SK-N-SH treated with all-trans-retinoic acid at 6 μM for 48 hours (cell line): ENCODE results near the gene MEIS2.

ENCODE experiments used
- ATAC-seq: fragments of 200-7000 bp; cut with Tn5 transposase; 3 replicates; pipeline ENCODE4 v1.9.1; 2020; ENCODE audit warnings: mild to moderate bottlenecking, moderate library complexity
- ARNTL ChIP-seq: fragments of 450-650 bp; formaldehyde crosslinking; IDR thresholded peaks from 2 replicates; pipeline ENCODE4 v1.5.0; 2020; ENCODE audit warnings: low read depth, mild to moderate bottlenecking, moderate library complexity, borderline replicate concordance
- BACH2 ChIP-seq: fragments of 250-450 bp; sonication (Bioruptor Pico); IDR thresholded peaks from 2 replicates; pipeline ENCODE4 v1.9.0; 2021; ENCODE audit warnings: mild to moderate bottlenecking, borderline replicate concordance
- CSDC2 ChIP-seq: fragments of 250-450 bp; sonication (Bioruptor Pico); IDR thresholded peaks from 2 replicates; pipeline ENCODE4 v1.5.0; 2020; ENCODE audit warnings: mild to moderate bottlenecking, moderate library complexity
- ESRRG ChIP-seq: fragments of 250-450 bp; sonication (Bioruptor Pico); IDR thresholded peaks from 2 replicates; pipeline ENCODE4 v1.6.1; 2021; ENCODE audit warnings: mild to moderate bottlenecking
- GLIS3 ChIP-seq: fragments of 250-450 bp; sonication (Bioruptor Pico); IDR thresholded peaks from 2 replicates; pipeline ENCODE4 v1.5.0; 2020; ENCODE audit warnings: mild to moderate bottlenecking, moderate library complexity
- ISL1 ChIP-seq: fragments of 250-450 bp; sonication (Bioruptor Pico); IDR thresholded peaks from 2 replicates; pipeline ENCODE4 v2.1.2; 2022; ENCODE audit warnings: mild to moderate bottlenecking, moderate library complexity
- OSR1 ChIP-seq: fragments of 250-450 bp; sonication (Bioruptor Pico); IDR thresholded peaks from 2 replicates; pipeline ENCODE4 v1.8.0; 2022; ENCODE audit warnings: moderate library complexity, mild to moderate bottlenecking, inconsistent platforms
- PPARA ChIP-seq: fragments of 250-450 bp; sonication (Bioruptor Pico); IDR thresholded peaks from 2 replicates; pipeline ENCODE4 v1.5.0; 2020; ENCODE audit warnings: mild to moderate bottlenecking, borderline replicate concordance
- RARB ChIP-seq: fragments of 250-450 bp; sonication (Bioruptor Pico); IDR thresholded peaks from 2 replicates; pipeline ENCODE4 v1.8.0; 2021; ENCODE audit warnings: mild to moderate bottlenecking, moderate library complexity
- SNAI2 ChIP-seq: fragments of 250-450 bp; sonication (Bioruptor Pico); IDR thresholded peaks from 2 replicates; pipeline ENCODE4 v1.5.0; 2020; ENCODE audit warnings: mild to moderate bottlenecking, moderate library complexity
- TCF4 ChIP-seq: fragments of 250-450 bp; sonication (Bioruptor Pico); IDR thresholded peaks from 2 replicates; pipeline ENCODE4 v1.8.0; 2021; ENCODE audit warnings: mild to moderate bottlenecking, moderate library complexity, borderline replicate concordance
- TOX ChIP-seq: fragments of 250-450 bp; sonication (Bioruptor Pico); IDR thresholded peaks from 2 replicates; pipeline ENCODE4 v1.8.0; 2021; ENCODE audit warnings: mild to moderate bottlenecking, moderate library complexity, borderline replicate concordance
- ZC3H10 ChIP-seq: fragments of 250-450 bp; sonication (Bioruptor Pico); IDR thresholded peaks from 2 replicates; pipeline ENCODE4 v1.5.1; 2021; ENCODE audit warnings: mild to moderate bottlenecking, moderate library complexity
- ZFP3 ChIP-seq: fragments of 250-450 bp; sonication (Bioruptor Pico); IDR thresholded peaks from 2 replicates; pipeline ENCODE4 v1.5.0; 2020; ENCODE audit warnings: mild to moderate bottlenecking, moderate library complexity
- ZFP30 ChIP-seq: fragments of 450-650 bp; formaldehyde crosslinking; IDR thresholded peaks from 2 replicates; pipeline ENCODE4 v1.5.0; 2022; ENCODE audit warnings: mild to moderate bottlenecking, moderate library complexity
- ZNF565 ChIP-seq: fragments of 450-650 bp; formaldehyde crosslinking; conservative IDR thresholded peaks from 2 replicates; pipeline ENCODE4 v1.5.0; 2020; ENCODE audit warnings: low read depth, mild to moderate bottlenecking, moderate library complexity
- ZNF70 ChIP-seq: fragments of 450-650 bp; formaldehyde crosslinking; IDR thresholded peaks from 2 replicates; pipeline ENCODE4 v1.5.0; 2020; ENCODE audit warnings: mild to moderate bottlenecking, moderate library complexity
- ZNF8 ChIP-seq: fragments of 450-650 bp; formaldehyde crosslinking; IDR thresholded peaks from 2 replicates; pipeline ENCODE4 v1.5.0; 2020; ENCODE audit warnings: mild to moderate bottlenecking, moderate library complexity
- TF ChIP-seq, protein P1 (sequence below): fragments of 250-450 bp; sonication (Bioruptor Pico); IDR thresholded peaks from 2 replicates; pipeline ENCODE4 v1.8.0; 2020; ENCODE audit warnings: mild to moderate bottlenecking, moderate library complexity, borderline replicate concordance
- TF ChIP-seq, protein P2 (sequence below): fragments of 250-450 bp; sonication (Bioruptor Pico); IDR thresholded peaks from 2 replicates; pipeline ENCODE4 v1.8.0; 2021; ENCODE audit warnings: low read depth, mild to moderate bottlenecking, moderate library complexity, borderline replicate concordance
- TF ChIP-seq, protein P3 (sequence below): fragments of 250-450 bp; sonication (Bioruptor Pico); IDR thresholded peaks from 2 replicates; pipeline ENCODE4 v1.5.0; 2020; ENCODE audit warnings: mild to moderate bottlenecking, moderate library complexity
- TF ChIP-seq, protein P4 (sequence below): fragments of 250-450 bp; sonication (Bioruptor Pico); IDR thresholded peaks from 2 replicates; pipeline ENCODE4 v1.5.1; 2021; ENCODE audit warnings: mild to moderate bottlenecking, moderate library complexity

MEIS2 gene

DNA sequence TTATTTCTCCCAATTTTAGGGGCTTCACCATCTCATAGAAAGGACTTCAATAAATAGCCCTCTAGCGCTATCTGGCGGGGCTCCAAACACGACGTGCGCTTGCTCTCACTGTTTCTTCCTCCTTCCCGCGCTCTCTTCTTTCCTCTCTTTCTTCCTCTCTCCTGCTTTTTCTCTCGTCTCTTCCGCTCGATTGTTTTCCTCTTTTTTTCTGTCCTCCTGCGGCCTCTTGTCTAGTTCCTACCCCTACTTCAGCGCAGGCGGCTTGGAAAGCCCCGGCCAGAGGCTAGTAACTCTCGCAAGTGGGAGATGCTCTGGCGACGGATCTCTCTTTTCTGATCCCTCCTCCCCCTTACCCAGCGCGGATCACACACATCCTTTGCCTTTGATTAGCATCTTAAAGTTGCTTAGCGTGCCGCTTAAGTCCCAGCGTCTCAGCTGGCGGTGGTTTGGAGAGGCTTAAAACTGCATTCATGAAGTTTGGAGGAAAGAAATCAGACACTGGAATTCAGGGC is 6.2 kb upstream of the MEIS2 start:
- TF ChIP-seq, protein P1, sequence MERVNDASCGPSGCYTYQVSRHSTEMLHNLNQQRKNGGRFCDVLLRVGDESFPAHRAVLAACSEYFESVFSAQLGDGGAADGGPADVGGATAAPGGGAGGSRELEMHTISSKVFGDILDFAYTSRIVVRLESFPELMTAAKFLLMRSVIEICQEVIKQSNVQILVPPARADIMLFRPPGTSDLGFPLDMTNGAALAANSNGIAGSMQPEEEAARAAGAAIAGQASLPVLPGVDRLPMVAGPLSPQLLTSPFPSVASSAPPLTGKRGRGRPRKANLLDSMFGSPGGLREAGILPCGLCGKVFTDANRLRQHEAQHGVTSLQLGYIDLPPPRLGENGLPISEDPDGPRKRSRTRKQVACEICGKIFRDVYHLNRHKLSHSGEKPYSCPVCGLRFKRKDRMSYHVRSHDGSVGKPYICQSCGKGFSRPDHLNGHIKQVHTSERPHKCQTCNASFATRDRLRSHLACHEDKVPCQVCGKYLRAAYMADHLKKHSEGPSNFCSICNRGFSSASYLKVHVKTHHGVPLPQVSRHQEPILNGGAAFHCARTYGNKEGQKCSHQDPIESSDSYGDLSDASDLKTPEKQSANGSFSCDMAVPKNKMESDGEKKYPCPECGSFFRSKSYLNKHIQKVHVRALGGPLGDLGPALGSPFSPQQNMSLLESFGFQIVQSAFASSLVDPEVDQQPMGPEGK (CRISPR knock-in tag) = 0 out of 2 replicates have a peak, but pooled peaks have one; percentile 15
- no peak for TF ChIP-seq OSR1 (CRISPR knock-in tag)
- no peak for ATAC-seq

DNA sequence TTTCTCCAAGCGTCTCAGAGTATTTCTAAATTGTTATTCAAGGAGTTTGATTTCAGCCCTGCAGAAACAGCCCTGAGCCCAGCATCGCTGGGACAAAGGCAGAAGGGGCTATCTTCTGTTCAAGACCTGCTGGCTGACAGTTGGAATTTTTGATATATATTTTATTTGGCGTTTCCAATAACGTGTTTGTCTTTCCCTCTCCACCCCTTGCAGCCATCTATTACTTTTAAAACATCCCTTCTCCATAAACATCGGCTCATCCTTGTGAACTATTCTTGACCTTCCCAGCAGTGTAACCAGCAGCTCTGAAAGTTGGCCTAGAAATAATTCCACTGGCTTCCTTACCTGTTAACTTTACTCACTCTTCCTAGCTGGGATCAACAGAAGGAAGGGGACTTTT is 5.5 kb upstream of the MEIS2 start:
- no peak for ATAC-seq
- TF ChIP-seq ZC3H10 (CRISPR knock-in tag) = no peak
- TF ChIP-seq TCF4 = no peak
- TF ChIP-seq ZNF8 (CRISPR knock-in tag) = no peak
- no peak for TF ChIP-seq ZFP3 (CRISPR knock-in tag)
- TF ChIP-seq OSR1 (CRISPR knock-in tag) = no peak
- TF ChIP-seq, protein P2, sequence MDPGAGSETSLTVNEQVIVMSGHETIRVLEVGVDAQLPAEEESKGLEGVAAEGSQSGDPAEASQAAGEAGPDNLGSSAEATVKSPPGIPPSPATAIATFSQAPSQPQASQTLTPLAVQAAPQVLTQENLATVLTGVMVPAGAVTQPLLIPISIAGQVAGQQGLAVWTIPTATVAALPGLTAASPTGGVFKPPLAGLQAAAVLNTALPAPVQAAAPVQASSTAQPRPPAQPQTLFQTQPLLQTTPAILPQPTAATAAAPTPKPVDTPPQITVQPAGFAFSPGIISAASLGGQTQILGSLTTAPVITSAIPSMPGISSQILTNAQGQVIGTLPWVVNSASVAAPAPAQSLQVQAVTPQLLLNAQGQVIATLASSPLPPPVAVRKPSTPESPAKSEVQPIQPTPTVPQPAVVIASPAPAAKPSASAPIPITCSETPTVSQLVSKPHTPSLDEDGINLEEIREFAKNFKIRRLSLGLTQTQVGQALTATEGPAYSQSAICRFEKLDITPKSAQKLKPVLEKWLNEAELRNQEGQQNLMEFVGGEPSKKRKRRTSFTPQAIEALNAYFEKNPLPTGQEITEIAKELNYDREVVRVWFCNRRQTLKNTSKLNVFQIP (CRISPR knock-in tag) = no peak
- no peak for TF ChIP-seq ZNF70 (CRISPR knock-in tag)
- TF ChIP-seq ZFP30 = no peak
- no peak for TF ChIP-seq SNAI2 (CRISPR knock-in tag)
- TF ChIP-seq BACH2 (CRISPR knock-in tag) = no peak
- TF ChIP-seq GLIS3 = no peak
- no peak for TF ChIP-seq ESRRG (CRISPR knock-in tag)
- TF ChIP-seq ZNF565 = no peak
- no peak for TF ChIP-seq RARB
- TF ChIP-seq, protein P1 (CRISPR knock-in tag) = no peak
- no peak for TF ChIP-seq CSDC2 (CRISPR knock-in tag)
- no peak for TF ChIP-seq ARNTL (CRISPR knock-in tag)
- TF ChIP-seq, protein P3, sequence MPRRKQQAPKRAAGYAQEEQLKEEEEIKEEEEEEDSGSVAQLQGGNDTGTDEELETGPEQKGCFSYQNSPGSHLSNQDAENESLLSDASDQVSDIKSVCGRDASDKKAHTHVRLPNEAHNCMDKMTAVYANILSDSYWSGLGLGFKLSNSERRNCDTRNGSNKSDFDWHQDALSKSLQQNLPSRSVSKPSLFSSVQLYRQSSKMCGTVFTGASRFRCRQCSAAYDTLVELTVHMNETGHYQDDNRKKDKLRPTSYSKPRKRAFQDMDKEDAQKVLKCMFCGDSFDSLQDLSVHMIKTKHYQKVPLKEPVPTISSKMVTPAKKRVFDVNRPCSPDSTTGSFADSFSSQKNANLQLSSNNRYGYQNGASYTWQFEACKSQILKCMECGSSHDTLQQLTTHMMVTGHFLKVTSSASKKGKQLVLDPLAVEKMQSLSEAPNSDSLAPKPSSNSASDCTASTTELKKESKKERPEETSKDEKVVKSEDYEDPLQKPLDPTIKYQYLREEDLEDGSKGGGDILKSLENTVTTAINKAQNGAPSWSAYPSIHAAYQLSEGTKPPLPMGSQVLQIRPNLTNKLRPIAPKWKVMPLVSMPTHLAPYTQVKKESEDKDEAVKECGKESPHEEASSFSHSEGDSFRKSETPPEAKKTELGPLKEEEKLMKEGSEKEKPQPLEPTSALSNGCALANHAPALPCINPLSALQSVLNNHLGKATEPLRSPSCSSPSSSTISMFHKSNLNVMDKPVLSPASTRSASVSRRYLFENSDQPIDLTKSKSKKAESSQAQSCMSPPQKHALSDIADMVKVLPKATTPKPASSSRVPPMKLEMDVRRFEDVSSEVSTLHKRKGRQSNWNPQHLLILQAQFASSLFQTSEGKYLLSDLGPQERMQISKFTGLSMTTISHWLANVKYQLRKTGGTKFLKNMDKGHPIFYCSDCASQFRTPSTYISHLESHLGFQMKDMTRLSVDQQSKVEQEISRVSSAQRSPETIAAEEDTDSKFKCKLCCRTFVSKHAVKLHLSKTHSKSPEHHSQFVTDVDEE = no peak
- no peak for TF ChIP-seq TOX
- no peak for TF ChIP-seq ISL1 (CRISPR knock-in tag)

DNA sequence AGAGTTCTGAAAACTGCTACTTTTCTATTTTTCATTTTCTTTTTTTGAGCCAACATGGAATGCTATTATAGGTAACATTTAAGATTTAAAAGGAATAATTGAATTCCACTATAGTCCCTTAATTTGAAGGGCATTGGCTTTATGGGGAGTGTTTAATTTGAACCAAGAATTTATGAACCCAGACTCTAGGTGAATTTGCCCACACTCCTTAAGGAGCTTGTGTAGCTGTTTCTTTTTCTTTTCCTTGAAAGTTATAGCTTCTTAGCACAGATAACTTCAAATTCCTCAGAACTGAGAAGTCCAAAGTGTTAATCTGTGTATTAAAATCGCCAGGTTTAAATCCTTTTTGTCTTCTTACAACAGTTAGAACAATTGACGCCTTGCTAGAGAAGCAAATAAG is 4.7 kb upstream of the MEIS2 start:
- ATAC-seq = no peak
- no peak for TF ChIP-seq ZFP3 (CRISPR knock-in tag)
- no peak for TF ChIP-seq ESRRG (CRISPR knock-in tag)
- no peak for TF ChIP-seq ZFP30
- TF ChIP-seq, protein P2 (CRISPR knock-in tag) = no peak
- TF ChIP-seq ZNF565 = no peak
- no peak for TF ChIP-seq ZC3H10 (CRISPR knock-in tag)
- no peak for TF ChIP-seq RARB
- no peak for TF ChIP-seq BACH2 (CRISPR knock-in tag)
- no peak for TF ChIP-seq ZNF70 (CRISPR knock-in tag)
- no peak for TF ChIP-seq TCF4
- no peak for TF ChIP-seq SNAI2 (CRISPR knock-in tag)
- no peak for TF ChIP-seq TOX
- TF ChIP-seq CSDC2 (CRISPR knock-in tag) = no peak
- no peak for TF ChIP-seq GLIS3
- no peak for TF ChIP-seq PPARA
- TF ChIP-seq, protein P4, sequence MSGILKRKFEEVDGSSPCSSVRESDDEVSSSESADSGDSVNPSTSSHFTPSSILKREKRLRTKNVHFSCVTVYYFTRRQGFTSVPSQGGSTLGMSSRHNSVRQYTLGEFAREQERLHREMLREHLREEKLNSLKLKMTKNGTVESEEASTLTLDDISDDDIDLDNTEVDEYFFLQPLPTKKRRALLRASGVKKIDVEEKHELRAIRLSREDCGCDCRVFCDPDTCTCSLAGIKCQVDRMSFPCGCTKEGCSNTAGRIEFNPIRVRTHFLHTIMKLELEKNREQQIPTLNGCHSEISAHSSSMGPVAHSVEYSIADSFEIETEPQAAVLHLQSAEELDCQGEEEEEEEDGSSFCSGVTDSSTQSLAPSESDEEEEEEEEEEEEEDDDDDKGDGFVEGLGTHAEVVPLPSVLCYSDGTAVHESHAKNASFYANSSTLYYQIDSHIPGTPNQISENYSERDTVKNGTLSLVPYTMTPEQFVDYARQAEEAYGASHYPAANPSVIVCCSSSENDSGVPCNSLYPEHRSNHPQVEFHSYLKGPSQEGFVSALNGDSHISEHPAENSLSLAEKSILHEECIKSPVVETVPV = no peak
- no peak for TF ChIP-seq ISL1 (CRISPR knock-in tag)
- TF ChIP-seq, protein P3 = no peak
